Spleen (tissue), 11 donors: ENCODE results near the gene MTSS2. TPM values are rescaled to one million over a fixed set of nuclear protein-coding genes. Genes with fewer than 3 reads are reported as not detected.

ENCODE experiments used
- DNase-seq: peaks from one replicate; pipeline ENCODE4 v3.0.0-alpha.2; 2020
- H3K27ac ChIP-seq, 8 donors: fragments of 200-600 bp; sonication (generic) in 7 of 8; 1 replicate in 4 of 8; 2 replicates in 4 of 8; pipeline versions ENCODE4 v1.5.0 to v1.8.0; 2016 to 2021; ENCODE audit warnings: inconsistent platforms in 4 of 8, mild to moderate bottlenecking in 4 of 8, moderate library complexity in 1 of 8
- H3K27me3 ChIP-seq, 7 donors: fragments of 200-600 bp; sonication (generic) in 6 of 7; replicated peaks in 1 of 7; 1 replicate in 4 of 7; 2 replicates in 3 of 7; pipeline versions ENCODE4 v1.5.0 to v1.8.0; 2016 to 2021; ENCODE audit warnings: inconsistent platforms in 3 of 7, mild to moderate bottlenecking in 1 of 7
- H3K36me3 ChIP-seq, 6 donors: fragments of 200-600 bp; sonication (generic) in 5 of 6; 1 replicate in 4 of 6; 2 replicates in 2 of 6; pipeline versions ENCODE4 v1.5.0 to v1.8.0; 2016 to 2021; ENCODE audit warnings: inconsistent platforms in 2 of 6
- H3K4me1 ChIP-seq, 6 donors: fragments of 200-600 bp; sonication (generic) in 5 of 6; 1 replicate in 3 of 6; 2 replicates in 3 of 6; pipeline versions ENCODE4 v1.5.0 to v1.8.0; 2016 to 2021; ENCODE audit warnings: inconsistent platforms in 3 of 6
- H3K4me3 ChIP-seq, 8 donors: fragments of 200-600 bp; sonication (generic) in 7 of 8; 1 replicate in 4 of 8; 2 replicates in 4 of 8; pipeline versions ENCODE4 v1.5.0 to v1.8.0; 2016 to 2021; ENCODE audit warnings: inconsistent platforms in 4 of 8, mild to moderate bottlenecking in 4 of 8, moderate library complexity in 2 of 8
- H3K9me3 ChIP-seq, 8 donors: fragments of 200-600 bp; sonication (generic) in 7 of 8; 1 replicate in 4 of 8; 2 replicates in 4 of 8; pipeline versions ENCODE4 v1.5.0 to v1.8.0; 2016 to 2021; ENCODE audit warnings: inconsistent platforms in 4 of 8
- POLR2A ChIP-seq, 3 donors: fragments of 450-650 bp; IDR thresholded peaks; one replicate each; pipeline ENCODE4 v1.5.1; 2017; ENCODE audit warnings: antibody characterized with exemption in 3 of 3, mild to moderate bottlenecking in 1 of 3
- POLR2AphosphoS5 ChIP-seq, 3 donors: sonication (generic); formaldehyde crosslinking; IDR thresholded peaks; one replicate each; pipeline ENCODE4 v1.5.1; 2017; ENCODE audit warnings: antibody characterized with exemption in 3 of 3
- WGBS, 5 donors: extraction: QIAGEN DNeasy Blood & Tissue Kit in 3 of 5; methylation state at CpG; one replicate each; pipeline versions ENCODE4 v1.1.5 to v1.1.7; 2013 to 2018; 5-methylcytosine and 5-hydroxymethylcytosine counted together
- intact Hi-C: fragments of 100-400 bp; cut with DNase I; formaldehyde crosslinking; loops from one replicate; pipeline ENCODE4 v1.15.0; 2023; ENCODE audit warnings: low total_unique reads
- polyA plus RNA-seq, 3 donors: library from polyadenylated mRNA; stranded (reverse); fragments of 200-250 nt; gene quantifications; one replicate each; pipeline ENCODE4 v1.2.1, GENCODE V29; 2013
- total RNA-seq, 7 donors: library from RNA; depleted of rRNA in 3 of 7; stranded (reverse); fragments of >200 nt in 3 of 7; fragmentation: NEBNext Ultra II Directional in 4 of 7; extraction: Animal tissue kit (Norgen Biotek cat#: 25700) in 4 of 7; gene quantifications; one replicate each; pipeline versions ENCODE4 v1.1.0 to v1.2.1, GENCODE V29; 2016 to 2021
- TF ChIP-seq, protein P1 (sequence below), 11 experiments: fragments of 200-600 bp in 7 of 11; fragments of 450-650 bp in 4 of 11; sonication (generic) in 4 of 11; IDR thresholded peaks in 8 of 11; conservative IDR thresholded peaks in 3 of 11; 1 replicate in 7 of 11; 2 replicates in 4 of 11; pipeline versions ENCODE4 v1.4.0 to v1.8.0; 2016 to 2021; ENCODE audit warnings: antibody characterized with exemption in 11 of 11, inconsistent platforms in 4 of 11, mild to moderate bottlenecking in 1 of 11
- donor health status: healthy with polysubstance abuse.
- donor health status: DM: no; HTN: no; CAD: no; lungs with moderate emphysema.
- donor health status: DM: no; HTN: no; CAD: no.
- donor health status: Bipolar disorder and iron deficiency.
- donor health status: healthy.
- donor health status: DM: no; HTN: no; CAD: no.
- donor health status: DM: yes; HTN: yes; CAD: no.

Gene MTSS2
- total and polyA plus RNA-seq, 10 donors: 9.0 to 116 (median 94.1) TPM

DNA sequence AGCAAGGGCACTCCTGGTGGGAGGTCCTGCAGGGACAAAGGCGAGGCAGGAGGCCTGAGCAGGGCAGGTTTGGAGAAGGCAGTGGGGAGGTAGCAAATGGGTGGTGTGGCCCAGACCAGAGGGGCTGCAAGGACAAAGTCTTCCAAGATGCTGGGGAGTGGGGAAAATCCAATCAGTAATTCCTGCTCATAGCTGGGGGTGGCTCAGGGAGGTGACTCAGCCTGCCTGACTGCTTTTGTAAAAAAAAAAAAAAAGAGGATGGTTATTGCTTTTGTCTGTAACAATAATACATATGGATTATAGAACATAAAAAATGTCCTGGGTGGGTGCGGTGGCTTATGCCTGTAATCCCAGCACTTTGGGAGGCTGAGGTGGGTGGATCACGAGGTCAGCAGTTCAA lies 34.3 kb downstream of the MTSS2 start:
- H3K27ac ChIP-seq: peak overlapping the region in 4 of 8 donors; percentile 21 to 85 (median 57)
- H3K4me3 ChIP-seq: no peak overlapping the region
- intact Hi-C loops: loop anchor here (5.0 to 10.0 kb wide), 3 partner anchors 67 to 289 kb away; no protein-coding TSS in a partner anchor
- H3K4me1 ChIP-seq: peaks cover 6 to 71% (median 30%) of the 10 kb centered on the region in 6 donors
- 70 to 87% (median 85%) methylated on average over 3 of the region's 3 CpGs for WGBS, 5 donors
- peaks cover 0 to 31% (median 3%) of the 10 kb centered on the region in 6 donors for H3K36me3 ChIP-seq
- H3K9me3 ChIP-seq: no peaks in the 10 kb centered on the region
- no peaks in the 10 kb centered on the region for H3K27me3 ChIP-seq
- TF ChIP-seq POLR2AphosphoS5 (IDR thresholded peaks at IDR 0.05) (no peak), POLR2A (IDR thresholded peaks at IDR 0.05) (no peak)
- TF ChIP-seq, protein P1, sequence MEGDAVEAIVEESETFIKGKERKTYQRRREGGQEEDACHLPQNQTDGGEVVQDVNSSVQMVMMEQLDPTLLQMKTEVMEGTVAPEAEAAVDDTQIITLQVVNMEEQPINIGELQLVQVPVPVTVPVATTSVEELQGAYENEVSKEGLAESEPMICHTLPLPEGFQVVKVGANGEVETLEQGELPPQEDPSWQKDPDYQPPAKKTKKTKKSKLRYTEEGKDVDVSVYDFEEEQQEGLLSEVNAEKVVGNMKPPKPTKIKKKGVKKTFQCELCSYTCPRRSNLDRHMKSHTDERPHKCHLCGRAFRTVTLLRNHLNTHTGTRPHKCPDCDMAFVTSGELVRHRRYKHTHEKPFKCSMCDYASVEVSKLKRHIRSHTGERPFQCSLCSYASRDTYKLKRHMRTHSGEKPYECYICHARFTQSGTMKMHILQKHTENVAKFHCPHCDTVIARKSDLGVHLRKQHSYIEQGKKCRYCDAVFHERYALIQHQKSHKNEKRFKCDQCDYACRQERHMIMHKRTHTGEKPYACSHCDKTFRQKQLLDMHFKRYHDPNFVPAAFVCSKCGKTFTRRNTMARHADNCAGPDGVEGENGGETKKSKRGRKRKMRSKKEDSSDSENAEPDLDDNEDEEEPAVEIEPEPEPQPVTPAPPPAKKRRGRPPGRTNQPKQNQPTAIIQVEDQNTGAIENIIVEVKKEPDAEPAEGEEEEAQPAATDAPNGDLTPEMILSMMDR (IDR thresholded peaks at IDR 0.05 in 8 of 11, conservative IDR thresholded peaks at IDR 0.05 in 3 of 11): no peak
- no peak for DNase-seq

DNA sequence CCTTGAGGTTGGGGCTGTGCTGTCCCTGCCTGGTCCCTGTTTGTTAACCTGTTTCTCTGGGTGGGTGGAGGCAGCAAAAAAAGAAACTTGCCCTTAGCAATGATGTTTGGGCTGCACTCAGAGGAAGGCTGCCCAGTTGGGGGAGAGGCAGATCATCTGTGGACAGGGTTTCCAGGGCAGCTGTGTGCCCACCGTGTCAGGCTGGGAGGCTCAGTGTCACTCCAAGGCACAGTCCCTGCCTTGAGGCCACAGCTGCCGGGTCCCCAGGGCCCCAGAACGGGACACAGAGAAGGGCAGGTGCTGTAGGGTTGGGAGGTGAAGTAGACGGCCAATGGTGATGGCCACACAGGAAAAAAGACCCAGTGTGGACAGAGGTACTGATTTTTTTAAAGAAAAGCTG lies 35.6 kb downstream of the MTSS2 start:
- Histone ChIP-seq H3K4me3 (peak overlapping the region in 2 of 8 donors; percentile 44 to 64), H3K9me3 (no peaks in the 10 kb centered on the region), H3K36me3 (peaks cover 0 to 22% (median 0%) of the 10 kb centered on the region in 6 donors), H3K27ac (peak overlapping the region in 5 of 8 donors; percentile 5 to 85 (median 81)), H3K4me1 (peaks cover 6 to 83% (median 35%) of the 10 kb centered on the region in 6 donors), H3K27me3 (no peaks in the 10 kb centered on the region)
- TF ChIP-seq POLR2AphosphoS5 (IDR thresholded peaks at IDR 0.05) (no peak), POLR2A (IDR thresholded peaks at IDR 0.05) (no peak)
- TF ChIP-seq, protein P1 (IDR thresholded peaks at IDR 0.05 in 8 of 11, conservative IDR thresholded peaks at IDR 0.05 in 3 of 11): no peak
- 50 to 89% (median 74%) methylated on average over 2 to 4 of the region's 4 CpGs for WGBS, 5 donors
- no peak for DNase-seq
- intact Hi-C loops: loop anchor here (5.0 to 10.0 kb wide), 3 partner anchors 65 to 288 kb away; no protein-coding TSS in a partner anchor

- DNase-seq: no peak
- TF ChIP-seq POLR2AphosphoS5 (IDR thresholded peaks at IDR 0.05) (no peak), POLR2A (IDR thresholded peaks at IDR 0.05) (no peak)
- TF ChIP-seq, protein P1 (IDR thresholded peaks at IDR 0.05 in 8 of 11, conservative IDR thresholded peaks at IDR 0.05 in 3 of 11): no peak
- Histone ChIP-seq H3K36me3 (peaks cover 0 to 13% (median 0%) of the 10 kb centered on the region in 6 donors), H3K4me1 (peaks cover 6 to 82% (median 34%) of the 10 kb centered on the region in 6 donors), H3K4me3 (peak overlapping the region in 4 of 8 donors; percentile 13 to 64 (median 34)), H3K9me3 (no peaks in the 10 kb centered on the region), H3K27me3 (no peaks in the 10 kb centered on the region), H3K27ac (peak overlapping the region in 4 of 8 donors; percentile 74 to 85 (median 82))
- WGBS, 5 donors: 66 to 81% (median 72%) methylated on average over 7 of the region's 7 CpGs
- intact Hi-C loops: no loop called here
Observed at GRCh38 chr16:70649300-70649699, 36.6 kb downstream of the MTSS2 start.

GRCh38 chr16:70648606-70649005 lies 37.2 kb downstream of the MTSS2 start:
- intact Hi-C loops: no loop called here
- no peaks in the 10 kb centered on the region for H3K9me3 ChIP-seq
- H3K4me3 ChIP-seq: peak overlapping the region in 5 of 8 donors; percentile 7 to 64 (median 23)
- peaks cover 3 to 75% (median 30%) of the 10 kb centered on the region in 6 donors for H3K4me1 ChIP-seq
- no peak for TF ChIP-seq POLR2A (IDR thresholded peaks at IDR 0.05)
- TF ChIP-seq POLR2AphosphoS5 (IDR thresholded peaks at IDR 0.05): no peak
- TF ChIP-seq, protein P1 (IDR thresholded peaks at IDR 0.05 in 8 of 11, conservative IDR thresholded peaks at IDR 0.05 in 3 of 11): no peak
- peaks cover 0 to 11% (median 0%) of the 10 kb centered on the region in 6 donors for H3K36me3 ChIP-seq
- DNase-seq: no peak
- H3K27ac ChIP-seq: peak overlapping the region in 6 of 8 donors; percentile 69 to 85 (median 80)
- WGBS, 5 donors: 57 to 92% (median 77%) methylated on average over 6 of the region's 6 CpGs
- H3K27me3 ChIP-seq: no peaks in the 10 kb centered on the region
